Testis (tissue), 2 donors: ENCODE data around the gene SELENOI.

Experiments
- CTCF ChIP-seq, 3 experiments: fragments of 450-650 bp in 2 of 3; fragments of 200-600 bp in 1 of 3; sonication (generic) in 1 of 3; IDR thresholded peaks; one replicate each; pipeline ENCODE4 v1.5.1; 2016 to 2019; ENCODE audit warnings: antibody characterized with exemption in 3 of 3, mild to moderate bottlenecking in 2 of 3, moderate library complexity in 1 of 3
- POLR2A ChIP-seq: fragments of 450-650 bp; IDR thresholded peaks from one replicate; pipeline ENCODE4 v1.6.1; 2017; ENCODE audit warnings: antibody characterized with exemption, mild to moderate bottlenecking, moderate library complexity

GRCh38 chr2:26422947-26423629 lies 77.1 kb downstream of the SELENOI start:
- no peak for TF ChIP-seq CTCF (IDR thresholded peaks at IDR 0.05)
- TF ChIP-seq POLR2A, result no peak
